Testis (tissue), 3 donors: ENCODE results near the gene LDLRAD4. TPM values are rescaled to one million over a fixed set of nuclear protein-coding genes. Genes with fewer than 3 reads are reported as not detected.

ENCODE experiments used
- DNase-seq: peaks from one replicate; pipeline ENCODE4 v3.0.0-alpha.2; 2019
- H3K27ac ChIP-seq, 2 donors: fragments of 200-600 bp; sonication (generic); one replicate each; pipeline ENCODE4 v1.5.1; 2019
- H3K27me3 ChIP-seq: fragments of 200-600 bp; sonication (generic); one replicate; pipeline ENCODE4 v1.5.1; 2019
- H3K36me3 ChIP-seq: fragments of 200-600 bp; sonication (generic); one replicate; pipeline ENCODE4 v1.5.1; 2017; ENCODE audit warnings: low read depth; ENCODE audit errors: missing control alignments
- H3K4me1 ChIP-seq: fragments of 200-600 bp; sonication (generic); one replicate; pipeline ENCODE4 v1.5.1; 2019
- H3K4me3 ChIP-seq, 2 donors: fragments of 200-600 bp; sonication (generic); one replicate each; pipeline ENCODE4 v1.5.1; 2017 to 2019
- H3K9me3 ChIP-seq: fragments of 200-600 bp; sonication (generic); one replicate; pipeline ENCODE4 v1.5.1; 2017
- POLR2A ChIP-seq: fragments of 450-650 bp; IDR thresholded peaks from one replicate; pipeline ENCODE4 v1.6.1; 2017; ENCODE audit warnings: antibody characterized with exemption, mild to moderate bottlenecking, moderate library complexity
- WGBS, 2 donors: methylation state at CpG; one replicate each; pipeline ENCODE4 v1.1.5; 2018; 5-methylcytosine and 5-hydroxymethylcytosine counted together
- intact Hi-C: fragments of 100-400 bp; cut with DNase I; formaldehyde crosslinking; loops from one replicate; pipeline ENCODE4 v1.15.1; 2023; ENCODE audit warnings: low total_unique reads
- polyA plus RNA-seq: library from polyadenylated mRNA; stranded (reverse); fragments of 350-450 nt; fragmentation: Illumina TruSeq; extraction: RNeasy Lipid Tissue Mini Kit (QIAGEN cat#74804); gene quantifications from one replicate; pipeline ENCODE4 v1.2.3, GENCODE V29; 2014; ENCODE audit warnings: low read depth, low replicate concordance; ENCODE audit not compliant: insufficient read depth
- total RNA-seq, 2 donors: library from RNA; depleted of rRNA; stranded (reverse); fragments of >200 nt; gene quantifications; one replicate each; pipeline ENCODE4 v1.2.3, GENCODE V29; 2016
- TF ChIP-seq, protein P1 (sequence below), 3 experiments: fragments of 450-650 bp in 2 of 3; fragments of 200-600 bp in 1 of 3; sonication (generic) in 1 of 3; IDR thresholded peaks; one replicate each; pipeline ENCODE4 v1.5.1; 2016 to 2019; ENCODE audit warnings: antibody characterized with exemption in 3 of 3, mild to moderate bottlenecking in 2 of 3, moderate library complexity in 1 of 3

The LDLRAD4 gene
- total and polyA plus RNA-seq, 3 donors from 2014 or later = 22.0 to 42.2 (median 25.9) TPM

DNA sequence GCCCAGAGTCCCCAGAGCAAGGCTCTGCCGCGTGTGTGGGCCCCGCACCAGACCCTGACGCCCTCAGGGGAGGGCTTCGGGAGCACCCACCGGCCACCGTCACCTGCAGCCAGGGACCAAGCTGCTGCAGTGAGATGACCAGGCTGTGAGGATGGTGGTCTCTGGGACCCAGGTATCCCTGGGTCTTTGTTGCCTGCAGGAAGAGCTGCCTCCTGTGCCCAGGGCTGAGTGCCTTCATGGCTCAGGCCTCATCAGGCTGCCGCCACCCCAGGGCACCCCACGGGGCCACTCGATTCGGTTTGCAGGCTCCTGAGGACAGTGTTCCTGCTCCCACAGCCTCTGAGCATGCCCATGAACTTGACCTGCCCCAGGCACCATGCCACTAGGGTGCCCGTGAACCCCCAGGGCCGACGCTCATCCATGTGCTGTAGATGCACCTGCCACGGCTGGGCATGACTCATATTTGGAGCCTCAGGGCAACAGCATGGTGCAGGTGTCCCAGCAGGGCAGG lies 398.0 kb downstream of the LDLRAD4 start:
- Histone ChIP-seq H3K36me3 (no peaks in the 10 kb centered on the region), H3K4me3 (no peak overlapping the region), H3K4me1 (peaks cover 4% of the 10 kb centered on the region), H3K27me3 (no peaks in the 10 kb centered on the region), H3K27ac (no peak overlapping the region), H3K9me3 (no peaks in the 10 kb centered on the region)
- intact Hi-C loops = no loop called here
- WGBS, 2 donors = 87 to 95% methylated on average over 10 to 15 of the region's 15 CpGs
- TF ChIP-seq POLR2A = no peak
- TF ChIP-seq, protein P1, sequence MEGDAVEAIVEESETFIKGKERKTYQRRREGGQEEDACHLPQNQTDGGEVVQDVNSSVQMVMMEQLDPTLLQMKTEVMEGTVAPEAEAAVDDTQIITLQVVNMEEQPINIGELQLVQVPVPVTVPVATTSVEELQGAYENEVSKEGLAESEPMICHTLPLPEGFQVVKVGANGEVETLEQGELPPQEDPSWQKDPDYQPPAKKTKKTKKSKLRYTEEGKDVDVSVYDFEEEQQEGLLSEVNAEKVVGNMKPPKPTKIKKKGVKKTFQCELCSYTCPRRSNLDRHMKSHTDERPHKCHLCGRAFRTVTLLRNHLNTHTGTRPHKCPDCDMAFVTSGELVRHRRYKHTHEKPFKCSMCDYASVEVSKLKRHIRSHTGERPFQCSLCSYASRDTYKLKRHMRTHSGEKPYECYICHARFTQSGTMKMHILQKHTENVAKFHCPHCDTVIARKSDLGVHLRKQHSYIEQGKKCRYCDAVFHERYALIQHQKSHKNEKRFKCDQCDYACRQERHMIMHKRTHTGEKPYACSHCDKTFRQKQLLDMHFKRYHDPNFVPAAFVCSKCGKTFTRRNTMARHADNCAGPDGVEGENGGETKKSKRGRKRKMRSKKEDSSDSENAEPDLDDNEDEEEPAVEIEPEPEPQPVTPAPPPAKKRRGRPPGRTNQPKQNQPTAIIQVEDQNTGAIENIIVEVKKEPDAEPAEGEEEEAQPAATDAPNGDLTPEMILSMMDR (IDR thresholded peaks at IDR 0.05) = no peak
- no peak for DNase-seq

DNA sequence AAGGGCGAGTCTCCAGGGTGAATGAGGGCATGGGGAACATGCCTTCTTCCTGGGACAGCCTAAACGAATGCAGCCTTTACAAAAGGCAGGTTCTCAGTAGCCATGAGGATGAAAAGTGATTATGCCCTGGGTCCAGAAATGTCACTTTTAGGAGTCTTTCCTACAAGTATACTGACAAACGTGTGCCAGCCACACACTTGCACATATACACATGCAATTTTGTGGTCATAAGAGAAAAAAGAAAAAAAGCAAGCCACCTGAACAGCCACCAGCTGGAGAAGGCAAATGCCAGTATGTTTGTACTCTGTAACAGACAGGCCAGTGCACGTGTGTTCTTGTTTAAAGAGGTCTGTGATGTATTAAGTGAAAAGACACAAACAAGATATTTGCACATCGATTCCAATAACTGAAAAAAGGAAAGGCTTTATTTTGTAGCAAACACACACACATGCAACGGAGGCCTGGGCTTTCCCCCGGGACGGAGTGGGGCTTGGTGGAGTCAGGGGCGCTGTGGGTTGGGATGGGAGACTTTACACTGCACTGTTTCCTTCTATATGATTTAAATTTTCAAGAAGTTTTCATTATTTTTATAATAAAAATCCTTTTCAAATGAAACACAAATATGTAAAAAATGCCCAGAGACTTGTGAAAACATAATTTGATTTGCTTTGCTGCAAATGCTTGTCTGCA lies 399.4 kb downstream of the LDLRAD4 start:
- no peaks in the 10 kb centered on the region for H3K36me3 ChIP-seq
- H3K27me3 ChIP-seq = no peaks in the 10 kb centered on the region
- WGBS, 2 donors = 83 to 86% methylated on average over 9 of the region's 9 CpGs
- H3K4me3 ChIP-seq = no peak overlapping the region
- intact Hi-C loops = no loop called here
- peaks cover 4% of the 10 kb centered on the region for H3K4me1 ChIP-seq
- H3K9me3 ChIP-seq = no peaks in the 10 kb centered on the region
- TF ChIP-seq POLR2A = no peak
- TF ChIP-seq, protein P1 (IDR thresholded peaks at IDR 0.05) = no peak
- H3K27ac ChIP-seq = no peak overlapping the region
- no peak for DNase-seq

DNA sequence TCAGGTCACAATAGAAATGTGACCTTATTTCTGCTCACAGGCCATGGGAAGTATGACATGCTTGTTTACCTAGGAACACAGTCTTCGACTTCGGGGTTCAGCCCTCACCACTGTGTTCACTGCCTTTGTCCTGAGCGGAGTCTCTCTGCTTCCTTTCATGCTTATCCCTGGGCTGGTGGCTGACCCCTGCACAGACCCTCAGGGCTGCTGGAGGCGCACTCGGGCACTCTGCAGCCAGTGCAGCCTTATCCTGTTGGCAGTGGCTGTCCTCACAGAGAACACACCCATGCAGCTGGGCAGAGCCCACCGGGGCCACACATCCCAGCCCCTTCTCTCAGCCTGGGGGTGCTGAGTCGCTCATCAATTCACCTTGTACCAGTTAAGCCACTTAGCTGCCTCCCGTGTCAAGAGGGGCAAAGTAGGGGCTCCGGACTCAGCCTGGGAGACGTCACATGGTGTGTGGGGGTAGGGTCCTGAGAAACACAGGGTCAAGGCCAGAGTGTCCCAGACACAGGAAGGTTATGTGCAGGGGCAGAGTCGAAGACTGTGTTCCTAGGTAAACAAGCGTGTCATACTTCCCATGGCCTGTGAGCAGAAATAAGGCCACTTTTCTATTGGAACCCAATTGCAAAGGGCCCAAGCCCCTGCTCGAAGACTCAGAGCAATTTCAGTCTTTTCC lies 400.3 kb downstream of the LDLRAD4 start:
- Histone ChIP-seq H3K27me3 (no peaks in the 10 kb centered on the region), H3K4me3 (no peak overlapping the region), H3K36me3 (no peaks in the 10 kb centered on the region), H3K9me3 (no peaks in the 10 kb centered on the region), H3K27ac (no peak overlapping the region), H3K4me1 (peaks cover 4% of the 10 kb centered on the region)
- intact Hi-C loops = no loop called here
- peak; percentile 8 for DNase-seq
- WGBS, 2 donors = 63 to 64% methylated on average over 12 to 13 of the region's 13 CpGs
- TF ChIP-seq, protein P1 (IDR thresholded peaks at IDR 0.05) = no peak
- no peak for TF ChIP-seq POLR2A

DNA sequence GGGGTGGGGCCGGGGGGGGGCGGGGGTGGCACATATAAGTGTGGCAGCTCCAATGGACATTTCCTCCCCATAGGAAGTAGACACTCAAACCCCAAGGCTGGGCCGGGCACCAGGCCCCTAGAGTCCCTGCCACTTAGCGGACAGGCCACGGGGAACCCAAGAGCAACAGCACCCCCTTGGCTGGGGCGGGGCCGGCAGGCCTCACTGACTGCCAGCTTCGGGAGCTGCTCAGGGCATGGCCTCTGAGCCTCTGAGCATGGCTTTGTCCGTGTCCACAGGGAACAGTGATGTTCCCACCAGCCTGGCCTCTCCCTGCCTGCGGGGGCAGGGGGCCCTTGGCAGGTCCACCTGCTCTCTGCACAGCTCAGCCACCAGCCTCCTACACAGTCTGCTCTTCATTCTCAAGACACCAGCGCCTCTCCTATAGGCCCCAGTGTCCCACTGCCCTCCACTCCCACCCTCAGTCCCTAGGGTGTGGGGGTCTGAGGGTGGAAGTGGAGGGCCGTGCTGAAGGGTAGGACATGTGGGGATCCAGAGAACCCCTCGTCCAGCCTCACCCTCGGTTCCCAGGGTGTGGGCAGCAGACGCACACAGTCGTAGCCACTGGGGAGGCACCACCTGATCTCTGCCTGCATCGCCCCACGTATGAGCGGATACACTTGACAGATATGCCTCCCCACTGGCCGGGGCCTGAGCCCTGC lies 401.1 kb downstream of the LDLRAD4 start:
- Histone ChIP-seq H3K9me3 (no peaks in the 10 kb centered on the region), H3K27me3 (no peaks in the 10 kb centered on the region), H3K27ac (no peak overlapping the region), H3K36me3 (no peaks in the 10 kb centered on the region), H3K4me1 (peaks cover 4% of the 10 kb centered on the region), H3K4me3 (no peak overlapping the region)
- DNase-seq = peak; percentile 4
- intact Hi-C loops = loop anchor here (10.0 kb wide), 1 partner anchor 405 kb away; the partner anchor contains the start of gene LDLRAD4
- TF ChIP-seq, protein P1 (IDR thresholded peaks at IDR 0.05) = no peak
- no peak for TF ChIP-seq POLR2A
- 86 to 90% methylated on average over 13 to 20 of the region's 20 CpGs for WGBS, 2 donors
